Activated CD4-positive, alpha-beta memory T cell treated with anti-CD3 and anti-CD28 coated beads for 36 hours (primary cell): ENCODE data around the gene RHOU. TPM values are rescaled to one million over a fixed set of nuclear protein-coding genes. Genes with fewer than 3 reads are reported as not detected.
A peak's percentile ranks its signal among the peaks of the same experiment; 100 is the strongest.

Experiments used
- CTCF ChIA-PET: fragments of 350-600 bp; sonication (Branson Sonifier 250); formaldehyde crosslinking; loops from one replicate; lab custom pipeline; 2021; ENCODE audit warnings: antibody characterized with exemption, inconsistent platforms; lab: Charles Lee
- POLR2A ChIA-PET: fragments of 350-600 bp; sonication (Branson Sonifier 250); formaldehyde crosslinking; loops from one replicate; lab custom pipeline; 2021; ENCODE audit warnings: antibody characterized with exemption; lab: Charles Lee
- DNase-seq: peaks from one replicate; pipeline ENCODE4 v3.0.0-alpha.2; 2020
- H3K27ac Mint-ChIP-seq: one replicate; pipeline ENCODE4 v1.8.0; 2021; ENCODE audit warnings: mixed read lengths
- H3K27me3 Mint-ChIP-seq: one replicate; pipeline ENCODE4 v1.8.0; 2021; ENCODE audit warnings: mixed read lengths
- H3K36me3 Mint-ChIP-seq: one replicate; pipeline ENCODE4 v1.8.0; 2021; ENCODE audit warnings: mixed read lengths
- H3K4me1 Mint-ChIP-seq: one replicate; pipeline ENCODE4 v1.8.0; 2021; ENCODE audit warnings: low read depth, mixed read lengths
- H3K4me3 Mint-ChIP-seq: one replicate; pipeline ENCODE4 v1.8.0; 2021; ENCODE audit warnings: mild to moderate bottlenecking, mixed read lengths
- H3K9me3 Mint-ChIP-seq: one replicate; pipeline ENCODE4 v1.8.0; 2021; ENCODE audit warnings: mixed read lengths
- intact Hi-C: fragments of 100-400 bp; cut with micrococcal nuclease; formaldehyde crosslinking; loops from one replicate; pipeline ENCODE4 v1.15.1; 2023
- total RNA-seq, 2 experiments: library from RNA; stranded (reverse); gene quantifications; one replicate each; pipeline ENCODE4 v1.2.3, GENCODE V29; 2021

Gene RHOU
- total RNA-seq, 2 experiments from 2014 or later, result 0.57 to 0.68 TPM

- intact Hi-C loops, result no loop called here
- Mint-ChIP-seq H3K27ac (no peak overlapping the region), H3K27me3 (peaks cover 1% of the 10 kb centered on the region), H3K36me3 (peaks cover 2% of the 10 kb centered on the region), H3K4me1 (no peaks in the 10 kb centered on the region), H3K4me3 (no peak overlapping the region), H3K9me3 (peaks cover 8% of the 10 kb centered on the region)
- no peak for DNase-seq
- ChIA-PET CTCF (no interaction called here), POLR2A (no interaction called here)
Measured at GRCh38 chr1:228706305-228706704, 29.0 kb upstream of the RHOU start.

DNA sequence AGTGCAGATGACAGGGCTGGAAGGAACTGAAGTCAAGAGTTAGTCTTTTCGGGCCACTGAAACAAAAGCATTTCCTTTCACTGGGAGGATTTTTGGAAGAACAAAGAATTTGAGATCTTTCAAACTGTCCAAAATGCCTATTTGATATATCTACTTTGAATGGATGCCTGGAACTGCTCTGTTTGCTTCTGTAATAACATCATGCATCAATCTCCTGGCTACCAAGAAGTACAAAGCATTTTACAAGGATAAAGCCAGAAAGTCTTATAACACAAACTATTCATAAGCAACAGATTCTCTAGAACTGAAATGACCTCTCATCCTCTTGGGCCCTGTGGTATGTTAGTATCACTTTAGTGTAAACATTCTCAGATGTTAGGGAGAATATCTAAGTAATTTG is 18.2 kb upstream of the RHOU start:
- ChIA-PET CTCF (no interaction called here), POLR2A (no interaction called here)
- no peaks in the 10 kb centered on the region for H3K9me3 Mint-ChIP-seq
- no peak overlapping the region for H3K4me3 Mint-ChIP-seq
- H3K27ac Mint-ChIP-seq, result no peak overlapping the region
- intact Hi-C loops, result no loop called here
- H3K4me1 Mint-ChIP-seq, result no peaks in the 10 kb centered on the region
- H3K27me3 Mint-ChIP-seq, result no peaks in the 10 kb centered on the region
- DNase-seq, result no peak
- no peaks in the 10 kb centered on the region for H3K36me3 Mint-ChIP-seq

DNA sequence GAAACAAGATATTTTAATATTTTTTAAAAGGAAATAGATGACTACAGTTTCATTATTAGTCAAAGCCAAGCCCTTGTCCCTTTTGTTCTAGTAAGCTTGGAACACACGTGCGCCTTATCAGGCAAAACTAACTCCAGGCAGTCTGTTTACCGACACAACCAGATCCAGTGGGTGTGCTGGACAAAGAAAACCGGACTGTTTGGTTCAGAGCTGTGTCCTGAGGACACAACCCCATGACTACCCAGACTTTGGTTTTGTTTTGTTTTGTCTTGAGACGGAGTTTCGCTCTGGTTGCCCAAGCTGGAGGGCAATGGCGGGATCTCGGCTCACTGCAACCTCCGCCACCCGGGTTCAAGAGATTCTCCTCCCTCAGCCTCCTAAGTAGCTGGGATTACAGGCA is 13.9 kb upstream of the RHOU start:
- intact Hi-C loops, result no loop called here

DNA sequence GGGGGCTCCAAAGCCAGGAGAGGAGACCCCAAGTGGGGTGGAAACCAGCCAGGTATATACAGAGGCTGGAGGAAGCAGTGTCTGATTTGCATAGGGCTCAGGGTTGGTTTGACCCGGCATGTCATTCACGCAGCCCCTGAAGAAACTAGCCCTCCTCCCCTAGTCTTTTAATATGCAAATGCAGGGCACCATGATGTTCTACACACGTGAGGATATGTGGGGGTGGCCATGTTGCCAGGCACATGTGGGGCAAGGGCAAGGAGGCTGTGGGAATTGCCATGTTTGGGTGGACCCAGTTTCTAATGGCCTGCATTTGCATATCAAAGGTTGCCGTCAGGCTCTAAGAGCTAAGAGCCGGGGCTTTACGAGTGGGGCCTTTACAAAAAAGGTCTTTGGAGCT is 12.0 kb upstream of the RHOU start:
- no peak overlapping the region for H3K4me3 Mint-ChIP-seq
- intact Hi-C loops, result no loop called here
- POLR2A ChIA-PET, result no interaction called here

More for the DNA sequence above, 13.9 kb upstream of the RHOU start:
- no peaks in the 10 kb centered on the region for H3K27me3 Mint-ChIP-seq
- POLR2A ChIA-PET, result no interaction called here
- no peak overlapping the region for H3K27ac Mint-ChIP-seq
- DNase-seq, result no peak
- CTCF ChIA-PET, result interaction anchor here (1.9 kb wide), 1 partner anchor 506 kb away, joined by 4 read pairs; no protein-coding TSS in a partner anchor
- H3K9me3 Mint-ChIP-seq, result no peaks in the 10 kb centered on the region
- H3K36me3 Mint-ChIP-seq, result no peaks in the 10 kb centered on the region
- no peaks in the 10 kb centered on the region for H3K4me1 Mint-ChIP-seq
- H3K4me3 Mint-ChIP-seq, result no peak overlapping the region

GRCh38 chr1:228723921-228724320 is 11.4 kb upstream of the RHOU start:
- Mint-ChIP-seq H3K27ac (no peak overlapping the region), H3K9me3 (no peaks in the 10 kb centered on the region), H3K27me3 (no peaks in the 10 kb centered on the region), H3K4me1 (no peaks in the 10 kb centered on the region), H3K36me3 (no peaks in the 10 kb centered on the region), H3K4me3 (no peak overlapping the region)
- intact Hi-C loops, result no loop called here
- ChIA-PET CTCF (no interaction called here), POLR2A (no interaction called here)
- DNase-seq, result no peak

More for the DNA sequence above, 12.0 kb upstream of the RHOU start:
- no peaks in the 10 kb centered on the region for H3K36me3 Mint-ChIP-seq
- no peaks in the 10 kb centered on the region for H3K9me3 Mint-ChIP-seq
- CTCF ChIA-PET, result no interaction called here
- H3K4me1 Mint-ChIP-seq, result no peaks in the 10 kb centered on the region
- H3K27ac Mint-ChIP-seq, result no peak overlapping the region
- DNase-seq, result no peak
- no peaks in the 10 kb centered on the region for H3K27me3 Mint-ChIP-seq

DNA sequence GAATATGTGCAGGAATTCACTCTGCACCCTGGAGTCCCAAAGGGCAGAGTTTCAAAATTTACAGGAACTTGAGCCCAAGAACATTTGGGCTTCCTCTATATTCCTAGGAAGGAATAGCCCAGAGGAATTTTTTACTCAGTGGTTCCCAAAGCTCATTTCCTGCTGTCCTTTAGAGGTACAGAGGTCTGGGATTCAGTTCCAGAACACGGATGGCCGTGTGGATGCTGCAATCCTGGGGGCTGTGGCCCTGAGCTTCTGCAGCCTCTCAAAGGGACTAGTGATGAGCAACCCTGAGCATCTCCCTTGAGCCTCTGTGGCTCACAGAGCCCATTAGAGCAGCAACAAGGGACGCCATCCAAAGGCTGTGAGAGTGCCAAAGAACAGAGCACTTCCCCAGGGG is 10.1 kb upstream of the RHOU start:
- intact Hi-C loops, result no loop called here
- DNase-seq, result no peak
- no peak overlapping the region for H3K4me3 Mint-ChIP-seq
- H3K4me1 Mint-ChIP-seq, result no peaks in the 10 kb centered on the region
- H3K9me3 Mint-ChIP-seq, result no peaks in the 10 kb centered on the region
- ChIA-PET POLR2A (no interaction called here), CTCF (no interaction called here)
- no peak overlapping the region for H3K27ac Mint-ChIP-seq
- peaks cover 2% of the 10 kb centered on the region for H3K27me3 Mint-ChIP-seq
- no peaks in the 10 kb centered on the region for H3K36me3 Mint-ChIP-seq

DNA sequence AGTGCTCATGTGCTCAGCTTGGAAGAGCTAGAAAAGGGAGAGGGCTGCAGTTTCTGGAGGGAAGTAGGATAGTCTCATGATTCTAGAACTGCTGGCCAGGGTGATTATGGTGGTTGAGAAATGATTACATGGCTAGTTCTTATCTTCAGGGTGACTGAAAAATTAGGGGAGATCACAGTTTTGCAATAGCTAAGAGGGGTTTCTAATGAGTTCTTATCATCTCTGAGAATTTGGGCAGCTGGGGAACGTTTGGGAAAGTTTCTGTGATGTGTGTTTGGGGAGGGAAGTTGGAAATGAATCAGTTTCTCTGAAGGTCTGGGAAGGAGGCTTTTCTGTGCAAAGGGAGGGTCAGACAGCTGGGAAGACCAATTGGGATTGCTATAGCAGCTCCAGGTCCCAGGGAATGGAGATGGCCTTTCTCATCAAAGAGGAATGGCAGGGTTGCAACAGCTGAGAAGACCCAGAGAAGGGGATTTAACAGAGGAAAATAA is 7.6 kb upstream of the RHOU start:
- H3K36me3 Mint-ChIP-seq, result no peaks in the 10 kb centered on the region
- H3K4me3 Mint-ChIP-seq, result no peak overlapping the region
- intact Hi-C loops, result no loop called here
- no peaks in the 10 kb centered on the region for H3K4me1 Mint-ChIP-seq
- H3K27ac Mint-ChIP-seq, result no peak overlapping the region
- POLR2A ChIA-PET, result interaction anchor here (0.5 kb wide), 1 partner anchor 610 kb away, joined by 4 read pairs; no protein-coding TSS in a partner anchor
- no peaks in the 10 kb centered on the region for H3K9me3 Mint-ChIP-seq
- CTCF ChIA-PET, result interaction anchor here (1.7 to 2.4 kb wide), 2 partner anchors 63 to 499 kb away, joined by 4 to 7 read pairs; no protein-coding TSS in a partner anchor
- DNase-seq, result no peak
- peaks cover 5% of the 10 kb centered on the region for H3K27me3 Mint-ChIP-seq

GRCh38 chr1:228732426-228732825 is 2.9 kb upstream of the RHOU start:
- no peaks in the 10 kb centered on the region for H3K9me3 Mint-ChIP-seq
- H3K27ac Mint-ChIP-seq, result no peak overlapping the region
- no peaks in the 10 kb centered on the region for H3K36me3 Mint-ChIP-seq
- intact Hi-C loops, result loop anchor here (10.0 kb wide), 1 partner anchor 192 kb away; no protein-coding TSS in a partner anchor
- peaks cover 11% of the 10 kb centered on the region for H3K27me3 Mint-ChIP-seq
- peaks cover 14% of the 10 kb centered on the region for H3K4me1 Mint-ChIP-seq
- H3K4me3 Mint-ChIP-seq, result no peak overlapping the region
- no peak for DNase-seq
- ChIA-PET POLR2A (no interaction called here), CTCF (no interaction called here)

DNA sequence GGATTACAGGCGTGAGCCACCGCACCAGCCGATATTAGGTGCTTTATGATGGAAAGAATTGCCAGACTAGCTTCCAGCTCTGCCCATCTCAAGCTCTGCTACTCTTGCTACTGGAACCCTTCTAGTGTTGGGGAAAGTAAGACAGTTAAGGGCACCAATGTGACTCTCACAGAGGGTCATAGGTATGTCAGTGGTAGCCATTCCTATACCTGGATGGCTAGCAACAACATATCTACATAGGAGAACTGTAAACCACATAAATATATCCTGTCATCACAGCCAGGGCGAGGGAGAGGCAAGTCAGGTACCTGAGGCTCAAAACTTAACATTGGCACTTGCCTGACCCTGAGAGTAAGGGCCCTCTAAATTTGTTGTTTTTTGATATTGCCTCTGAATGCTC is 1.7 kb upstream of the RHOU start:
- ChIA-PET POLR2A (no interaction called here), CTCF (interaction anchor here (1.1 to 4.6 kb wide), 5 partner anchors 10 to 495 kb away, joined by 3 to 67 read pairs (median 5); no protein-coding TSS in a partner anchor)
- no peaks in the 10 kb centered on the region for H3K36me3 Mint-ChIP-seq
- peaks cover 11% of the 10 kb centered on the region for H3K27me3 Mint-ChIP-seq
- intact Hi-C loops, result loop anchor here (10.0 kb wide), 1 partner anchor 191 kb away; no protein-coding TSS in a partner anchor
- peaks cover 20% of the 10 kb centered on the region for H3K4me1 Mint-ChIP-seq
- no peak overlapping the region for H3K4me3 Mint-ChIP-seq
- H3K27ac Mint-ChIP-seq, result no peak overlapping the region
- DNase-seq, result no peak
- no peaks in the 10 kb centered on the region for H3K9me3 Mint-ChIP-seq

- Mint-ChIP-seq H3K27ac (no peak overlapping the region), H3K36me3 (no peaks in the 10 kb centered on the region), H3K4me3 (peak overlapping the region; percentile 77), H3K9me3 (no peaks in the 10 kb centered on the region), H3K27me3 (peaks cover 8% of the 10 kb centered on the region), H3K4me1 (peaks cover 20% of the 10 kb centered on the region)
- CTCF ChIA-PET, result interaction anchor here (0.7 to 4.6 kb wide), 9 partner anchors 13 to 773 kb away, joined by 3 to 67 read pairs (median 4); no protein-coding TSS in a partner anchor
- intact Hi-C loops, result loop anchor here (1.0 to 10.0 kb wide), 4 partner anchors 58 to 491 kb away; no protein-coding TSS in a partner anchor
- DNase-seq, result peak; percentile 31
- POLR2A ChIA-PET, result interaction anchor here (0.7 to 1.5 kb wide), 2 partner anchors 491 to 571 kb away, joined by 3 to 4 read pairs; no protein-coding TSS in a partner anchor
Measured at GRCh38 chr1:228735871-228736586, 750 bp downstream of the RHOU start.

- no peaks in the 10 kb centered on the region for H3K36me3 Mint-ChIP-seq
- H3K9me3 Mint-ChIP-seq, result no peaks in the 10 kb centered on the region
- DNase-seq, result no peak
- H3K27me3 Mint-ChIP-seq, result peaks cover 6% of the 10 kb centered on the region
- intact Hi-C loops, result loop anchor here (1.0 to 10.0 kb wide), 3 partner anchors 125 to 490 kb away; no protein-coding TSS in a partner anchor
- ChIA-PET CTCF (interaction anchor here (1.2 to 4.6 kb wide), 3 partner anchors 57 to 492 kb away, joined by 4 to 67 read pairs (median 10); no protein-coding TSS in a partner anchor), POLR2A (interaction anchor here (0.6 to 0.7 kb wide), 2 partner anchors 292 to 572 kb away, joined by 3 read pairs; no protein-coding TSS in a partner anchor)
- peak overlapping the region; percentile 77 for H3K4me3 Mint-ChIP-seq
- peak overlapping the region; percentile 13 for H3K27ac Mint-ChIP-seq
- peaks cover 20% of the 10 kb centered on the region for H3K4me1 Mint-ChIP-seq
Measured at GRCh38 chr1:228736844-228737445, 1.7 kb downstream of the RHOU start.

DNA sequence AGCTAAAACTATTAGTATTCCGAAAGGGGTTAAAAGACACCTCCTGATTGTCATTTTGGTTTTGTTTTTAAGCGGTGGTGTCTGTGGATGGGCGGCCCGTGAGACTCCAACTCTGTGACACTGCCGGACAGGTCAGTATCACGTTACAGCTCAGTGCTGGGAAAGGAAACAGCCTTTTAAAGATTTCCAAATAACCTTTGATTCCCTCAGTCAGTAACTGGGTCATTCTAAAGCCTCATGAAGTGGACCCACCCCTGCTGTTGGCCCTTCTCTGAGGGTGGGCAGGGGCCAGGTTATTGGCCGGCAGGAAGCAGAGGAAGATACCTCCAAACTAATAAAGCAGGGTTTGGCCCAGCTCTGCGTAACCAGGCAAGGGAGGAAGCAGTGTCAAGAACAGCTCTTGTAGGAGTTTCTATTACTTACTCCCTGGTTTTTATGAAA is 2.3 kb downstream of the RHOU start:
- DNase-seq, result no peak
- Mint-ChIP-seq H3K4me1 (peaks cover 20% of the 10 kb centered on the region), H3K36me3 (no peaks in the 10 kb centered on the region), H3K27me3 (peaks cover 6% of the 10 kb centered on the region), H3K9me3 (no peaks in the 10 kb centered on the region), H3K4me3 (peak overlapping the region; percentile 23), H3K27ac (no peak overlapping the region)
- ChIA-PET CTCF (interaction anchor here (1.1 to 4.6 kb wide), 2 partner anchors 491 to 771 kb away, joined by 4 to 67 read pairs; partner anchors contain the start of gene NUP133), POLR2A (interaction anchor here (0.6 to 1.2 kb wide), 3 partner anchors 8 to 292 kb away, joined by 3 read pairs; a partner anchor contains a TSS)
- intact Hi-C loops, result loop anchor here (5.0 to 10.0 kb wide), 2 partner anchors 125 to 187 kb away; no protein-coding TSS in a partner anchor
